Nephron (organoid): ENCODE measurements around the gene CEP126.

ENCODE experiments used
- H3K27ac Mint-ChIP-seq, 3 experiments: 2 replicates each; pipeline ENCODE4 v1.8.0; 2020; ENCODE audit warnings: mixed read lengths in 3 of 3, mild to moderate bottlenecking in 2 of 3, moderate library complexity in 1 of 3
- H3K27me3 Mint-ChIP-seq: 2 replicates; pipeline ENCODE4 v1.8.0; 2021; ENCODE audit warnings: low read depth, mild to moderate bottlenecking, moderate library complexity, mixed read lengths
- H3K36me3 Mint-ChIP-seq: 2 replicates; pipeline ENCODE4 v1.8.0; 2020; ENCODE audit warnings: low read depth, mixed read lengths
- H3K4me1 Mint-ChIP-seq: 2 replicates; pipeline ENCODE4 v1.8.0; 2020; ENCODE audit warnings: mixed read lengths
- H3K4me3 Mint-ChIP-seq, 3 experiments: 2 replicates each; pipeline ENCODE4 v1.8.0; 2020; ENCODE audit warnings: mild to moderate bottlenecking in 3 of 3, mixed read lengths in 3 of 3, moderate library complexity in 2 of 3
- H3K9me3 Mint-ChIP-seq: 2 replicates; pipeline ENCODE4 v1.8.0; 2020; ENCODE audit warnings: mixed read lengths
- CTCF ChIP-seq, 3 experiments: fragments of 200-600 bp; sonication (generic); IDR thresholded peaks; one replicate each; pipeline ENCODE4 v1.5.0; 2021; ENCODE audit warnings: antibody characterized with exemption in 3 of 3; ENCODE audit not compliant: unreplicated experiment in 3 of 3

The CEP126 gene

GRCh38 chr11:101907815-101908214 is 7.0 kb upstream of the CEP126 start:
- H3K27me3 Mint-ChIP-seq = peaks cover 3% of the 10 kb centered on the region
- no peak for TF ChIP-seq CTCF (IDR thresholded peaks at IDR 0.05; ENCODE audit: unreplicated experiment in 3 of 3)
- no peak overlapping the region for H3K4me3 Mint-ChIP-seq
- no peaks in the 10 kb centered on the region for H3K36me3 Mint-ChIP-seq
- H3K9me3 Mint-ChIP-seq = no peaks in the 10 kb centered on the region
- H3K4me1 Mint-ChIP-seq = no peaks in the 10 kb centered on the region
- peak overlapping the region in 1 of 3 experiments; percentile 58 for H3K27ac Mint-ChIP-seq

DNA sequence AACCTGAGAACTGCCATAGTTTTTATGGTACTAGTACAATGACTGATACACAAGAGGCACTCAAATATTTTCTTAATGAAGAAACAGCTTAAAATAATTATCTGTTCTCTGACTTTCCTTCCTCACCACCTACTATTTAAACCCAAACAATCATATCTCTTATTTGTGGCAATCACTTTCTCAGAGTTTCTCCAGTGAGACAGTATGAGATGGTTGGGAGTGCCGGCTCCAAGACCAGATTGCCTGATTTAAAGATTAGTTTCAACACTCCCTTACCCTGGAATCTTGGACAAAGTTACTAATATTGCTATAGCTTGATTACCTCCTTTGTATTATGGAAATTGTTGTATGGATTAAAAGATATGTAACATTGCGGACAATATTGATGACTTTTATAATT is 5.7 kb upstream of the CEP126 start:
- Mint-ChIP-seq H3K36me3 (no peaks in the 10 kb centered on the region), H3K27me3 (peaks cover 3% of the 10 kb centered on the region), H3K4me3 (no peak overlapping the region), H3K4me1 (peaks cover 9% of the 10 kb centered on the region), H3K9me3 (no peaks in the 10 kb centered on the region), H3K27ac (no peak overlapping the region)
- no peak for TF ChIP-seq CTCF (IDR thresholded peaks at IDR 0.05; ENCODE audit: unreplicated experiment in 3 of 3)

GRCh38 chr11:101912823-101913284 is 2.0 kb upstream of the CEP126 start:
- Mint-ChIP-seq H3K9me3 (no peaks in the 10 kb centered on the region), H3K27ac (peak overlapping the region in 2 of 3 experiments; percentile 17 to 85), H3K27me3 (no peaks in the 10 kb centered on the region), H3K4me3 (no peak overlapping the region), H3K4me1 (peaks cover 31% of the 10 kb centered on the region), H3K36me3 (no peaks in the 10 kb centered on the region)
- TF ChIP-seq CTCF (IDR thresholded peaks at IDR 0.05; ENCODE audit: unreplicated experiment in 3 of 3) = no peak

DNA sequence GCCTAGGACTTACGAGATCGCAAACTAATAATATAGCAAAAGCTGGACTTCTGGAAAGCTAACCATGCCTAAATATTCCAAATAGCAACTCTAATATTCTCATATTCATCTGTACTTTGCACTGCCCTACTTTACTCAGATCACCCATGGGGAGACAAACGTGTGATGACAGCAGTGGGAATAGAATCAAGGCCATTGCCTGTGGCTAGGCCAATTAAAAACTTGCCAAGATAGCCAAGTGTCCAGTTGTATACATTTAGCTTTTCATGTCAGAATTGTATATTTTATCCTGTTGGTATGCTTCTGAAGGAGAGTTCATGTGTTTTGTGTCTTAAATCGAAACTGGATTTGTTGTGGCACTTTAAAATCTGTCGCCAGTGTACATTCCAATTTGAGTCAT is 1.2 kb upstream of the CEP126 start:
- Mint-ChIP-seq H3K4me3 (peak overlapping the region; percentile 87 to 96 (median 90)), H3K9me3 (no peaks in the 10 kb centered on the region), H3K27ac (peak overlapping the region; percentile 17 to 93 (median 86)), H3K27me3 (no peaks in the 10 kb centered on the region), H3K4me1 (peaks cover 31% of the 10 kb centered on the region), H3K36me3 (no peaks in the 10 kb centered on the region)
- TF ChIP-seq CTCF (IDR thresholded peaks at IDR 0.05; ENCODE audit: unreplicated experiment in 3 of 3) = no peak

GRCh38 chr11:101914341-101914737 is 471 bp upstream of the CEP126 start:
- Mint-ChIP-seq H3K4me1 (peaks cover 31% of the 10 kb centered on the region), H3K27me3 (no peaks in the 10 kb centered on the region), H3K36me3 (no peaks in the 10 kb centered on the region), H3K4me3 (peak overlapping the region; percentile 87 to 96 (median 90)), H3K9me3 (no peaks in the 10 kb centered on the region), H3K27ac (peak overlapping the region; percentile 86 to 93 (median 92))
- no peak for TF ChIP-seq CTCF (IDR thresholded peaks at IDR 0.05; ENCODE audit: unreplicated experiment in 3 of 3)

GRCh38 chr11:101915791-101916291 is 1.0 kb downstream of the CEP126 start:
- H3K27me3 Mint-ChIP-seq = no peaks in the 10 kb centered on the region
- peak overlapping the region; percentile 87 to 96 (median 90) for H3K4me3 Mint-ChIP-seq
- no peaks in the 10 kb centered on the region for H3K9me3 Mint-ChIP-seq
- peaks cover 31% of the 10 kb centered on the region for H3K4me1 Mint-ChIP-seq
- TF ChIP-seq CTCF (IDR thresholded peaks at IDR 0.05; ENCODE audit: unreplicated experiment in 3 of 3) = no peak
- H3K36me3 Mint-ChIP-seq = no peaks in the 10 kb centered on the region
- peak overlapping the region; percentile 86 to 93 (median 92) for H3K27ac Mint-ChIP-seq
